HL-60 (cell line): Measurements from ENCODE around the gene MTG2.

Source experiments
- CTCF ChIP-seq: IDR thresholded peaks from one replicate; pipeline ENCODE4 v1.5.1; 2011; ENCODE audit warnings: low read length, control low read depth, inconsistent platforms; ENCODE audit not compliant: insufficient read depth
- POLR2AphosphoS5 ChIP-seq: IDR thresholded peaks from 2 replicates; pipeline ENCODE4 v1.6.1; 2012; ENCODE audit warnings: low read depth
- REST ChIP-seq: IDR thresholded peaks from 2 replicates; pipeline ENCODE4 v1.6.1; 2012; ENCODE audit warnings: low read depth; ENCODE audit not compliant: insufficient replicate concordance

- TF ChIP-seq REST (no peak), CTCF (no peak), POLR2AphosphoS5 (no peak)
Measured at GRCh38 chr20:62158541-62158940, 24.3 kb upstream of the MTG2 start.
